GM21576 (cell line): ENCODE data around the gene SORCS1.

Experiments used
- ATAC-seq: cut with Tn5 transposase; IDR thresholded peaks from one replicate; pipeline ENCODE4 v1.9.1; 2021; ENCODE audit warnings: mild to moderate bottlenecking, moderate library complexity; ENCODE audit not compliant: unreplicated experiment

The SORCS1 gene

DNA sequence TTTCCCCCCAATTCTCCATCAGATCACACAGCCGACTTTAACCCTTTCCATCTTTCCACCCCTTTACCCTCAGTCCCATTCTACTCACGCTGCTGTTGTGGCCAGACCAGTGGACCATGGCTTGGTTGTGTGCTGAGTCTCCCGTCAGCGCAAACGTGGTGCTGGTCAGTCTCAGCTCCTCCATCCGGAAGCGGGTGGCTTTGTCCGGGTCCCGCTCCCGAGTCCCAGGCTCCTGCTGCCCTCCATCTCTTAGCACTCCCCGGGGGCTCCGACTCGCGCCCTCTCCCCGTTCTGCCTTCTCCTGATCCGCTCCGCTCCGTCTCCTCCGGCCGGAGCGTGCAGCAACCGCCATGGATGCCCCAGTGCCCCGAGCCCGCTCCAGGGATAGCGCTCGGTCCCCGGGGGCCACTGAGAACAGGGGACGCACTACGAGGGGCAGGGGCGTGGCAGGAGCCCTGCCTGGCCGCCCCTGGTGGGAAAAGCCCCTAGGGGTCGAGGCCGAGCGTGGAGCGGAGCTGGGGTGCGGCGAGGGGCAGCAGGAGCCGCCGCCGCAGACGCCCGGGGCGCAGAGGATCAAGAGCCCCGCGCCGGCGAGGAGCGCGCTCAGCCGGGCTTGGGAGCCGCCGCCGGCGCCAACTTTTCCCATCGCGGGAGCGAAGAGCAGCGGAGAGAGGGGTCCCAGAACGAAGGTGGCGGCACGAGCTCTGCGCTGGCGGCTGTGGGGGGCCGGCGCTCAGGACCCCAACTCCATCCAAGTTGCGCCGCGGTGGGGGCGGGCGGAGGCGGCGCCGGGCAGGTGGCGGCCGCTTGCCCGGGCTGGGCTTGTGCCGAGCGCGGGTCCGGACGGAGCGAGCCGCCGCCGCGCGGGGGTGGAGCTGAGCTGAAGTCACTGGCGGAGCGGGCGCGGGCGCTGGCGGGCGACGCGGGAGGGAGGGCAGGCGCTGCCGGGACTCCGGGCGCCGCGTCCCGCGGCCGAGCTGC, at the start of gene SORCS1:
Gene SORCS1 (minus strand): TSS at position 826 of the 981 bp plus-strand sequence.
- no peak for ATAC-seq

DNA sequence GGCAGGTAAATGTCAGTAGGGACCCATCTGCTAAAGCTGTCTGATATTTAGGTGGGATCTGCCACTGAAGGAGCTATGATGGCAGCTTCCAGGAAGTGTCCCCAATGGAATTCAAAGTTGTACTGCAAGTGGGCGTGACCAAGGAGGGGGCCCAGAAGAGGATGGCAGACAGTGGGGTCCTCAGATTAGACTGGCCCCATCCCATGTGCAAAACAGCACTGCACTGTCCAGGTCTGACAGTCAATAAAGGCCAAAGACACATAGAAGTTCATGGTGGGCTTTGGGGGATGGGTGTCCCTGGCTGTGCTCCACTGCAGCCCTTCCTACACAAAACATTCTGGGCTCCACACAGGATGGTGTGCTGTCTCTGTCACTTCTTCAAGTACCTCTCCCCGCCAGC, 49.8 kb upstream of the SORCS1 start:
- ATAC-seq, result no peak

- no peak for ATAC-seq
Observed at GRCh38 chr10:107213861-107214260, 49.4 kb upstream of the SORCS1 start.

GRCh38 chr10:107206833-107207232, 42.3 kb upstream of the SORCS1 start:
- ATAC-seq, result no peak

DNA sequence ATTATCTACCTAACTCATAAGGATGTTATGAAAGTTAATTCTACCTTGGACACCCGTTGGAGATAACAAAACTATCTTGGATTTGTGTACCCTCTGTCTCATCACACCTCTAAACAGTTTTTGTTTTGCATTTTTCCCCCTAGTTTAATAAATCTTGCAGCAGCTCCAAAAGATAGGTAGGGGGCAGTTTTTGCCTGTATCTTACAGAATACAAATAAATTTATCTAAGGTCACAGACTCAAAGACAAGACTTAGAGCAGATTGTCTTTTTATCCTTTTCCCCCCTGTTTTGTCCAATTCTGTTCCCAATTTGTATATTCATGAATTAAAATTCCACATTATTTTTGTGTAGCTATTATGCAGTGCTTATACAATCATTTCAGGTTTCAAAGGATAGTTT, 5.0 kb upstream of the SORCS1 start:
- no peak for ATAC-seq

GRCh38 chr10:107168738-107169137, 4.2 kb upstream of the SORCS1 start:
- ATAC-seq, result no peak

GRCh38 chr10:107166403-107166802, 1.9 kb upstream of the SORCS1 start:
- no peak for ATAC-seq

GRCh38 chr10:107164992-107165391, 486 bp upstream of the SORCS1 start:
- ATAC-seq, result no peak

- ATAC-seq, result no peak
Observed at GRCh38 chr10:107163076-107163855, 1.2 kb downstream of the SORCS1 start.

GRCh38 chr10:107160866-107161265, 3.6 kb downstream of the SORCS1 start:
- ATAC-seq, result no peak

- ATAC-seq, result no peak
Observed at GRCh38 chr10:107159871-107160270, 4.6 kb downstream of the SORCS1 start.

GRCh38 chr10:107157071-107157470, 7.4 kb downstream of the SORCS1 start:
- ATAC-seq, result no peak

DNA sequence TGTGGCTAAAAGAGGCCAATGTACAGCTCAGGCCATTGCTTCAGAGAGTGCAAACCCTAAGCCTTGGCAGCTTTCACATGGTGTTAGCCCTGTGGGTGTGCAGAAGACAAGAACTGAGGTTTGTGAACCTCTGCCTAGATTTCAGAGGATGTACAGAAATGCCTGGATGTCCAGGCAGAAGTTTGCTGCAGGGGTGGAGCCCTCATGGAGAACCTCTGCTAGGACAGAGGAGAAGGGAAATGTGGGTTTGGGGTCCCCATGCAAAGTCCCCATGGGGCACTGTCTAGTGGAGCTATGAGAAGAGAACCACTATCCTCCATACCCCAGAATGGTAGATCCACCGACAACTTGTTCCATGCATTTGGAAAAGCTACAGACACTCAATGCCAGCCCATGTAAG, 12.4 kb downstream of the SORCS1 start:
- ATAC-seq, result no peak

GRCh38 chr10:107148906-107149305, 15.6 kb downstream of the SORCS1 start:
- no peak for ATAC-seq

DNA sequence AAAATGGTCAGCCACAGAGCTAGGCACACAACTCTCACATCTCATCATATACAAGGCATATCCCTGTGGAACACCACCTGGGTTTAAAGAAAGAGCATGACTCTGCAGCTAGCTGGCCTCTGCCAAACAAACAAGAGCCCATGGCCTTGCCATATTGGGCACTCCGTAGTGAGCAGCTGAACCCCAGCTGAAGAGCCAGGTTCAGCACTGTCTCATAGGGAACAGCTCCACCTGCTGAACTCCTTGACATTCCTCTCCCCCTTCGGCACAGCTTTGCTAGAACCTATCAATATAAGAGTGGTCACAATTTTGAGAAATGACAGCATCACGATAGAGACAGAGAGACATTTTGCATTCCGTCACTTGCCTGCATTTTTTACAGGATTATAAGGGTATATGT, 20.0 kb downstream of the SORCS1 start:
- no peak for ATAC-seq

GRCh38 chr10:107141524-107142061, 22.9 kb downstream of the SORCS1 start:
- ATAC-seq, result no peak

- no peak for ATAC-seq
Observed at GRCh38 chr10:107139237-107139636, 25.3 kb downstream of the SORCS1 start.

DNA sequence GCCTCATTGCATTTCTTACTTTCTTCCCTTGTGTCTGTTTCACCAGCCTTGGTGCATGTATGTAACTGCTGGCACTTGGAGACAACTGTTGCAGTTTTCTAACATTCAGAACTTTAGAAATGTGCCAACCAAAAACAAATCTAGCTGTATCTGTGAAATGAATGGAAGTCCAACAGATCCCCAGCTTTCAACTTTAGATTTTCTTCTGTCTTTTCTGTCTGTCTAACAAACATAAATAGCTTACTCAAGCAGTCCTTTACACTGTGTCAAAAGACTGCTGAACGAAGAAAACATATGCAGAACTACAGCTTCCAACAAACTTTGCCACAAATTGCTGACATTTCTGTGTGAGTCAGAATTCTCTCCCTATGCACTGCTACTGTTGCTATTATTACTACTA, 30.9 kb downstream of the SORCS1 start:
- ATAC-seq, result no peak

DNA sequence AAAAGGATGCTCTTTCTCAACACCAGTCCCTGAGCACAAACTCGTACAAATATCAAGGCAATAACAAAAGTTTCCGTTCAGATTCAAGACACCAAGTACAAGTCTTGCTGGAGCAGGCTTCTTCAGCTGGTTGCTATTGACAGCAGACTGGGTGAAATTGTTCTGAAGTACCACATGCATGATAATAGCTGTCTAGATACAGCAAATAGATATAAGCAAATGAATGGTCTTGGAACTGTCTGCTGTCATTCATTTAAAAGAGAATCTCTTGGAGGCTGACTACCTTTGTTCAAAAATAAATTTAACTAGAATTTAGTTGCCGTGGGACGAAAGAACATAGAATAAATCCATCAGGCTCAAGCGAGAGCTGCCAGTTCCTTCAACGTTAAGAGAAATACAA, 35.5 kb downstream of the SORCS1 start:
- ATAC-seq, result no peak

- ATAC-seq, result no peak
Observed at GRCh38 chr10:107126512-107127065, 37.9 kb downstream of the SORCS1 start.

- ATAC-seq, result no peak
Observed at GRCh38 chr10:107122703-107123102, 41.8 kb downstream of the SORCS1 start.
